Spleen (tissue), 7 donors: ENCODE measurements around the gene APH1A.

Experiments used
- POLR2A ChIP-seq, 3 donors: fragments of 450-650 bp; IDR thresholded peaks; one replicate each; pipeline ENCODE4 v1.5.1; 2017; ENCODE audit warnings: antibody characterized with exemption in 3 of 3, mild to moderate bottlenecking in 1 of 3
- TF ChIP-seq, protein P1 (sequence below), 11 experiments: fragments of 200-600 bp in 7 of 11; fragments of 450-650 bp in 4 of 11; sonication (generic) in 4 of 11; IDR thresholded peaks in 8 of 11; conservative IDR thresholded peaks in 3 of 11; 1 replicate in 7 of 11; 2 replicates in 4 of 11; pipeline versions ENCODE4 v1.4.0 to v1.8.0; 2016 to 2021; ENCODE audit warnings: antibody characterized with exemption in 11 of 11, inconsistent platforms in 4 of 11, mild to moderate bottlenecking in 1 of 11
- donor health status: DM: no; HTN: no; CAD: no; lungs with moderate emphysema.
- donor health status: DM: no; HTN: no; CAD: no.
- donor health status: DM: no; HTN: no; CAD: no.

DNA sequence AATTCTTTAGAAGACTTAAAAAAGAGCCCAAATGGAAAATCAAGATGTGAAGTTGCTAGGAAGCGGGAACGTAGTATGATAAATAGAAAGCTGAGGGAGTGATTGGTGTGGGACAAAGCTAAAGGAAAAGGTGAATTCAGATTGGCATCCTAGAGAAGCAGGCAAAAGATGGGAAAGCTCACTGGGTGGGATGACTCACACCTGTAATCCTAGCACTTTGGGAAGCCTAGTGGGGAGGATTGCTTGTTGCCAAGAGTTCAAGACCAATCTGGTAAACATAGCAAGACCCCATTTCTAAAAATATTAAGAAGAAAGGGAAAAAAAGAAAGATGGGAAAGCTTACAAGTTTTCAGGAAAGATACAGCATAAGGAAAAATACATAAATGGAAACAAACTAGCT is 26.7 kb upstream of the APH1A start:
- TF ChIP-seq, protein P1, sequence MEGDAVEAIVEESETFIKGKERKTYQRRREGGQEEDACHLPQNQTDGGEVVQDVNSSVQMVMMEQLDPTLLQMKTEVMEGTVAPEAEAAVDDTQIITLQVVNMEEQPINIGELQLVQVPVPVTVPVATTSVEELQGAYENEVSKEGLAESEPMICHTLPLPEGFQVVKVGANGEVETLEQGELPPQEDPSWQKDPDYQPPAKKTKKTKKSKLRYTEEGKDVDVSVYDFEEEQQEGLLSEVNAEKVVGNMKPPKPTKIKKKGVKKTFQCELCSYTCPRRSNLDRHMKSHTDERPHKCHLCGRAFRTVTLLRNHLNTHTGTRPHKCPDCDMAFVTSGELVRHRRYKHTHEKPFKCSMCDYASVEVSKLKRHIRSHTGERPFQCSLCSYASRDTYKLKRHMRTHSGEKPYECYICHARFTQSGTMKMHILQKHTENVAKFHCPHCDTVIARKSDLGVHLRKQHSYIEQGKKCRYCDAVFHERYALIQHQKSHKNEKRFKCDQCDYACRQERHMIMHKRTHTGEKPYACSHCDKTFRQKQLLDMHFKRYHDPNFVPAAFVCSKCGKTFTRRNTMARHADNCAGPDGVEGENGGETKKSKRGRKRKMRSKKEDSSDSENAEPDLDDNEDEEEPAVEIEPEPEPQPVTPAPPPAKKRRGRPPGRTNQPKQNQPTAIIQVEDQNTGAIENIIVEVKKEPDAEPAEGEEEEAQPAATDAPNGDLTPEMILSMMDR (IDR thresholded peaks at IDR 0.05 in 8 of 11, conservative IDR thresholded peaks at IDR 0.05 in 3 of 11), result no peak
- TF ChIP-seq POLR2A (IDR thresholded peaks at IDR 0.05), result no peak
